Ishikawa (cell line): ENCODE measurements around the gene ALDH16A1.

Source experiments
- CEBPB ChIP-seq: IDR thresholded peaks from 2 replicates; pipeline ENCODE4 v1.6.1; 2012
- CREB1 ChIP-seq: IDR thresholded peaks from 2 replicates; pipeline ENCODE4 v1.6.1; 2012; ENCODE audit warnings: low read depth
- EGR1 ChIP-seq: IDR thresholded peaks from 2 replicates; pipeline ENCODE4 v1.6.1; 2012
- EP300 ChIP-seq: IDR thresholded peaks from 2 replicates; pipeline ENCODE4 v1.6.1; 2012; ENCODE audit warnings: borderline replicate concordance
- FOXM1 ChIP-seq: IDR thresholded peaks from 2 replicates; pipeline ENCODE4 v1.6.1; 2012; ENCODE audit warnings: low read depth, borderline replicate concordance
- MAX ChIP-seq: IDR thresholded peaks from 2 replicates; pipeline ENCODE4 v1.6.1; 2012
- NFIC ChIP-seq: IDR thresholded peaks from 2 replicates; pipeline ENCODE4 v1.6.1; 2012
- RAD21 ChIP-seq: IDR thresholded peaks from 2 replicates; pipeline ENCODE4 v1.6.1; 2012; ENCODE audit warnings: low read depth
- REST ChIP-seq: IDR thresholded peaks from 2 replicates; pipeline ENCODE4 v1.6.1; 2012; ENCODE audit warnings: low read depth, mild to moderate bottlenecking
- TAF1 ChIP-seq: IDR thresholded peaks from 2 replicates; pipeline ENCODE4 v1.6.1; 2012; ENCODE audit warnings: low read depth, mild to moderate bottlenecking
- TCF12 ChIP-seq: IDR thresholded peaks from 2 replicates; pipeline ENCODE4 v1.6.1; 2012; ENCODE audit warnings: low read depth
- TEAD4 ChIP-seq: IDR thresholded peaks from 2 replicates; pipeline ENCODE4 v1.6.1; 2012
- YY1 ChIP-seq: IDR thresholded peaks from 2 replicates; pipeline ENCODE4 v1.6.1; 2012; ENCODE audit warnings: low read depth
- ZBTB7A ChIP-seq: IDR thresholded peaks from 2 replicates; pipeline ENCODE4 v1.6.1; 2012; ENCODE audit warnings: low read depth
- TF ChIP-seq, protein P1 (sequence below): IDR thresholded peaks from 2 replicates; pipeline ENCODE4 v1.6.1; 2012

Gene ALDH16A1

GRCh38 chr19:49421878-49422202 is 31.2 kb upstream of the ALDH16A1 start:
- TF ChIP-seq EGR1 (no peak), YY1 (no peak), TAF1 (no peak), CEBPB (no peak), NFIC (no peak), TEAD4 (no peak), EP300 (no peak), FOXM1 (no peak), CREB1 (no peak), TCF12 (no peak)
- TF ChIP-seq, protein P1, sequence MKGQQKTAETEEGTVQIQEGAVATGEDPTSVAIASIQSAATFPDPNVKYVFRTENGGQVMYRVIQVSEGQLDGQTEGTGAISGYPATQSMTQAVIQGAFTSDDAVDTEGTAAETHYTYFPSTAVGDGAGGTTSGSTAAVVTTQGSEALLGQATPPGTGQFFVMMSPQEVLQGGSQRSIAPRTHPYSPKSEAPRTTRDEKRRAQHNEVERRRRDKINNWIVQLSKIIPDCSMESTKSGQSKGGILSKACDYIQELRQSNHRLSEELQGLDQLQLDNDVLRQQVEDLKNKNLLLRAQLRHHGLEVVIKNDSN, result no peak

GRCh38 chr19:49422407-49423070 is 30.5 kb upstream of the ALDH16A1 start:
- TF ChIP-seq MAX (peak; percentile 38; the same call in 1 of the 2 replicates), TAF1 (no peak)

DNA sequence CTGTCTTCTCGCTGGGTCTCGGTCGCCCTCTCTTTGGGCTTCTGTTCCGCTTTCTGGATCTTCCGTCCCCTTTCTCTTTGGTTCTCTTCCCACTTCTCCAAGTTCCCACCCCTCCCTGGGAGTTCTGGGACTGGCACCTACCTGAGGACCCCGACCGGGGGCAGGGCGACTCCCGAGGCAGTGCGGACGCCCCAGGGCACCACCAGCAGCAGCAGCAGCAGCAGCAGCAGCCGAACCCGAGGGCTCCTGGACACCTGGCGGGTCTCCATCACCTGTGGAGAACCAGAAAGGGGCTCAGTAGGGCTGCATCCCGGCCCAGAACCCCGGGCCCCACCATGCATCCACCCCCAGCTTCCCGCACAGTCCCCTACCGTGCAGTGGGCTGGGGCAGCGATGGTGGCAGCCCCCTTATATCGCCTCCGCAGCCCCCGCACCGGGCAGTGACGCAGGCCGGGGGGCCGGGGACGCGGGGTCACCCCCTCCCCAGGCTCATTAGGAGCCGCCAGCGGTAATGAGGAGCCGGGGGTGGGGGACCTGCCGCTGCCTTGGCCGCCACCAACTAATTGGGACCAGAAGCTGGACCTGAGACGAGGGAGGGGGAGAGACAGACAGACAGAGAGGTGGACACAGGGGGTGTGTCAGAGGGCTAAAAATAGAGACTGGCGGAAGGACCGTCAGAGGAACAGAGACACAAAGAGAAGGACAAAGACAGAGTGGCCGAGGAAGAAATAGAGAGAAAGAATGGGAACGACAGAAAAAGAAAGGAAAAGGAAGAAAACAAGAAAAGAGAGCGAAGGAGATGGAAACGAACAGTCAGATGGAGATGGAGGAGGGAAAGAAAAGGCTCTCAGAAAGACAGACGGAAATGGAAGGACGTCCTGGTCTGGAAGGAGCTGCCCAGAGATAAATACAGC is 29.7 kb upstream of the ALDH16A1 start, which contains the start of gene PTH2:
Gene PTH2, minus strand, starts transcription at position 371 of the 914 bp plus-strand sequence. Its CDS starts 102 bp downstream, at position 269.
- no peak for TF ChIP-seq EP300
- TF ChIP-seq RAD21, result no peak
- TF ChIP-seq, protein P1, result no peak
- no peak for TF ChIP-seq TEAD4
- TF ChIP-seq FOXM1, result no peak
- no peak for TF ChIP-seq MAX
- TF ChIP-seq ZBTB7A, result no peak
- no peak for TF ChIP-seq EGR1
- no peak for TF ChIP-seq CREB1
- no peak for TF ChIP-seq REST
- no peak for TF ChIP-seq NFIC
- no peak for TF ChIP-seq YY1
- no peak for TF ChIP-seq TAF1
- no peak for TF ChIP-seq CEBPB
- TF ChIP-seq TCF12, result no peak

- TF ChIP-seq EP300 (no peak), TAF1 (no peak), MAX (no peak), REST (no peak)
Observed at GRCh38 chr19:49423985-49424303, 29.1 kb upstream of the ALDH16A1 start.

- TF ChIP-seq REST, result no peak
Observed at GRCh38 chr19:49425178-49425577, 27.8 kb upstream of the ALDH16A1 start, which contains the start of gene GFY. TSS of gene GFY (plus strand) at chr19:49425388. CDS start at chr19:49426431, 1,043 bp downstream.
